ENCODE results near the gene IGF2BP2. TPM values are rescaled to one million over a fixed set of nuclear protein-coding genes. Genes with fewer than 3 reads are reported as not detected.

The IGF2BP2 gene
- total RNA-seq, 1 experiment from 2014 or later = 75.9 TPM

DNA sequence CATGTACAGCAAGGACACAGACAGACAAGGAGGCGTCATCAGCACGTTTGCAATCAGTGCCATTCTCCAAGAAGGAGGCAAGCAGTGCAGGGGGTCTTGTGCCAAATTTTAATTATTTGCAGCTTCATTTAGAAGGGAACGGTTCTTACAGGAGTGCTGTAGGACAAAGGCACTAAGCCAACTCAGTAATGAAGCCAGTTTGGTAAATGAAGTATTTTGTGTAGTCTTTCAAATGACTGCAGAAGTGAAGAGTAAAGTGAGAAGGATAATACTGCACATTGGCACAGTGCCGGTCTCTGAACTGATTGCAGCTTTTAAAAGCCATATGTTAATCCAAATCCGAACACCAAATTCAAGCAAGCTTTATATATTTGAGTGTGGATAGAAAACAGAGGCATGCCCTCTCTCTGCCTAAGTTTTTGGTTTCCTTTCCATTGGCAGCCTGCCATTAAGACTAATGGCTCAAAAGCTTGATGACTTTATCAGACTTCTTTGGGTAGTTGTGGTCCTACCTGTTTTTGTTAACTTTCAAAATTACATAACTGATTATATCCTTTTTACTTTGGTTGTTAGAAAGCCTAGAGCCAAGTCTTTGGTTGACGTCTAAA lies 137.5 kb downstream of the IGF2BP2 start:
- intact Hi-C loops (cut with micrococcal nuclease; ENCODE audit: unreplicated experiment) = no loop called here
- H3K4me3 ChIP-seq (ENCODE audit: low read depth, low read length) = no peak overlapping the region
- ChIA-PET POLR2A (interaction anchor here (0.5 kb wide), 1 partner anchor 31 kb away, joined by 7 read pairs; no protein-coding TSS in a partner anchor), CTCF (no interaction called here)
- Mint-ChIP-seq H3K36me3 (ENCODE audit: insufficient read depth, unreplicated experiment) (peaks cover 61% of the 10 kb centered on the region), H3K4me3 (ENCODE audit: unreplicated experiment) (no peak overlapping the region), H3K27me3 (ENCODE audit: insufficient read depth, unreplicated experiment) (no peaks in the 10 kb centered on the region), H3K4me1 (ENCODE audit: low read depth, unreplicated experiment) (no peaks in the 10 kb centered on the region), H3K9me3 (ENCODE audit: unreplicated experiment) (no peaks in the 10 kb centered on the region), H3K27ac (ENCODE audit: unreplicated experiment) (no peak overlapping the region)
- BruUV-seq (replicated peaks) = no TSS peak
- H3K9me3 ChIP-seq = no peaks in the 10 kb centered on the region
- H3K4me1 ChIP-seq = no peaks in the 10 kb centered on the region
- H3K27me3 ChIP-seq (replicated peaks; ENCODE audit: control insufficient read depth, insufficient read depth, low read length) = no peaks in the 10 kb centered on the region
- TF ChIP-seq, protein P1, sequence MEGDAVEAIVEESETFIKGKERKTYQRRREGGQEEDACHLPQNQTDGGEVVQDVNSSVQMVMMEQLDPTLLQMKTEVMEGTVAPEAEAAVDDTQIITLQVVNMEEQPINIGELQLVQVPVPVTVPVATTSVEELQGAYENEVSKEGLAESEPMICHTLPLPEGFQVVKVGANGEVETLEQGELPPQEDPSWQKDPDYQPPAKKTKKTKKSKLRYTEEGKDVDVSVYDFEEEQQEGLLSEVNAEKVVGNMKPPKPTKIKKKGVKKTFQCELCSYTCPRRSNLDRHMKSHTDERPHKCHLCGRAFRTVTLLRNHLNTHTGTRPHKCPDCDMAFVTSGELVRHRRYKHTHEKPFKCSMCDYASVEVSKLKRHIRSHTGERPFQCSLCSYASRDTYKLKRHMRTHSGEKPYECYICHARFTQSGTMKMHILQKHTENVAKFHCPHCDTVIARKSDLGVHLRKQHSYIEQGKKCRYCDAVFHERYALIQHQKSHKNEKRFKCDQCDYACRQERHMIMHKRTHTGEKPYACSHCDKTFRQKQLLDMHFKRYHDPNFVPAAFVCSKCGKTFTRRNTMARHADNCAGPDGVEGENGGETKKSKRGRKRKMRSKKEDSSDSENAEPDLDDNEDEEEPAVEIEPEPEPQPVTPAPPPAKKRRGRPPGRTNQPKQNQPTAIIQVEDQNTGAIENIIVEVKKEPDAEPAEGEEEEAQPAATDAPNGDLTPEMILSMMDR (IDR thresholded peaks at IDR 0.05; ENCODE audit: insufficient read depth in 1 of 2, low read depth in 1 of 2, low read length in 1 of 2, severe bottlenecking in 1 of 2, unreplicated experiment in 1 of 2) = no peak
- H3K36me3 ChIP-seq (ENCODE audit: control insufficient read depth, insufficient read depth, low read length) = peaks cover 9% of the 10 kb centered on the region; the same call in 1 of the 2 replicates
- DNase-seq = no peak

DNA sequence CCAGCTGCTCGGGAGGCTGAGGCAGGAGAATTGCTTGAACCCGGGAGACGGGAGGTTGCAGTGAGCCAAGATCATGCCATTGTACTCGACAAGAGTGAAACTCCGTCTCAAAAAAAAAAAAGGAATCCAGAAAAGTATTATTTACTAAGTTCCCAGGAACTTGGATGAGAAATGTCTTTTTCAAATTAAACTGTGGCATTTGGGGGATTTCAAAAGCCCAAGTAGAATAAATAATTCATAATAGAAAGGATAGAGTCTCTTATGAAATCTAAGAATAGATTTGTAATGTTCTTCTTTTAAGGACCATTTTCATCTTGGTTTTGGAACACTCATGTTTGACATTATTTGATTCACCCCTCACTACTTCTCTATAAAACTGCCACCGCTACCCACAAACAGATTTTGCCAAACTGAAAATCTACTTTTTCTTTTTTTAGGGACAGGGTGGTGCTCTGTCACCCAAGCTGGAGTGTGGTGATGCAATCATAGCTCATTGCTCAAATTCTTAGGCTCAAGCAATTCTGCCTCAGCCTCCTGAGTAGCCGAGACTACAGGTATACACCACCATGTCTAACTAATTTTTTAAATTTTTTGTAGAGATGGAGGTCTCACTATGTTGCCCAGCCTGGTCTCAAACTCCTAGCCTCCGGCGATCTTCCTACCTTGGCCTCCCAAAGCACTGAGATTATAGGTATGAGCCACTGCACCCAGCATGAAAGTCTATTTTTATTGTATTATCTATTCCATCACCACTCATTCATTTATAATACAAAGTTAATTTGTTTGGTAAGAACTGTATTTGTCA lies 139.4 kb downstream of the IGF2BP2 start:
- peaks cover 61% of the 10 kb centered on the region for H3K36me3 Mint-ChIP-seq (ENCODE audit: insufficient read depth, unreplicated experiment)
- ChIA-PET POLR2A (no interaction called here), CTCF (no interaction called here)
- intact Hi-C loops (cut with micrococcal nuclease; ENCODE audit: unreplicated experiment) = no loop called here
- TF ChIP-seq, protein P1 (IDR thresholded peaks at IDR 0.05; ENCODE audit: insufficient read depth in 1 of 2, low read depth in 1 of 2, low read length in 1 of 2, severe bottlenecking in 1 of 2, unreplicated experiment in 1 of 2) = no peak
- no peaks in the 10 kb centered on the region for H3K27me3 Mint-ChIP-seq (ENCODE audit: insufficient read depth, unreplicated experiment)
- Histone ChIP-seq H3K4me3 (ENCODE audit: low read depth, low read length) (no peak overlapping the region), H3K27me3 (replicated peaks; ENCODE audit: control insufficient read depth, insufficient read depth, low read length) (no peaks in the 10 kb centered on the region), H3K9me3 (no peaks in the 10 kb centered on the region), H3K4me1 (no peaks in the 10 kb centered on the region), H3K36me3 (ENCODE audit: control insufficient read depth, insufficient read depth, low read length) (peaks cover 6% of the 10 kb centered on the region; the same call in 1 of the 2 replicates)
- H3K9me3 Mint-ChIP-seq (ENCODE audit: unreplicated experiment) = no peaks in the 10 kb centered on the region
- no TSS peak for BruUV-seq (replicated peaks)
- DNase-seq = no peak
- no peak overlapping the region for H3K27ac Mint-ChIP-seq (ENCODE audit: unreplicated experiment)
- no peaks in the 10 kb centered on the region for H3K4me1 Mint-ChIP-seq (ENCODE audit: low read depth, unreplicated experiment)
- H3K4me3 Mint-ChIP-seq (ENCODE audit: unreplicated experiment) = no peak overlapping the region

DNA sequence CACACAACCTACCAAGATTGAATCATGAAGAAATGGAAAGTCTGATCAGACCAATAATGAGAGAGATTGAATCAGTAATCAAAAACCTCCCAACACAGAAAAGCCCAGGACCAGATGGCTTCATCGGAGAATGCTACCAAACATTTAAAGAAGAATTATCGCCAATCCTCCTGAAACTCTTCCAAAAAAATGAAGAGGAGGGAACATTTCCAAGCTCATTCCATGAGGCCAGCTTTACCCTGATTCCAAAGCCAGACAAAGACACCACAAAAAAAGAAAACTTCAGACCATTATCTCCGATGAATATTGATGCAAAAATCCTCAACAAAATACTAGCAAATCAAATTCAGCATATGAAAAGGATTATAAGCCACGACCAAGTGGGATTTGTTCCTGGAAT lies 144.6 kb downstream of the IGF2BP2 start:
- H3K4me3 ChIP-seq (ENCODE audit: low read depth, low read length) = no peak overlapping the region
- intact Hi-C loops (cut with micrococcal nuclease; ENCODE audit: unreplicated experiment) = no loop called here
- H3K9me3 Mint-ChIP-seq (ENCODE audit: unreplicated experiment) = no peaks in the 10 kb centered on the region
- no peaks in the 10 kb centered on the region for H3K36me3 ChIP-seq (ENCODE audit: control insufficient read depth, insufficient read depth, low read length)
- TF ChIP-seq, protein P1 (IDR thresholded peaks at IDR 0.05; ENCODE audit: insufficient read depth in 1 of 2, low read depth in 1 of 2, low read length in 1 of 2, severe bottlenecking in 1 of 2, unreplicated experiment in 1 of 2) = no peak
- DNase-seq = no peak
- ChIA-PET CTCF (no interaction called here), POLR2A (no interaction called here)
- H3K36me3 Mint-ChIP-seq (ENCODE audit: insufficient read depth, unreplicated experiment) = peaks cover 43% of the 10 kb centered on the region
- H3K27me3 ChIP-seq (replicated peaks; ENCODE audit: control insufficient read depth, insufficient read depth, low read length) = no peaks in the 10 kb centered on the region
- no peaks in the 10 kb centered on the region for H3K9me3 ChIP-seq
- H3K4me1 ChIP-seq = no peaks in the 10 kb centered on the region
- H3K4me1 Mint-ChIP-seq (ENCODE audit: low read depth, unreplicated experiment) = no peaks in the 10 kb centered on the region
- no peak overlapping the region for H3K4me3 Mint-ChIP-seq (ENCODE audit: unreplicated experiment)
- no TSS peak for BruUV-seq (replicated peaks)
- H3K27ac Mint-ChIP-seq (ENCODE audit: unreplicated experiment) = no peak overlapping the region
- H3K27me3 Mint-ChIP-seq (ENCODE audit: insufficient read depth, unreplicated experiment) = no peaks in the 10 kb centered on the region
